Stimulated activated naive CD4-positive, alpha-beta T cell (primary cell): Measurements from ENCODE around the gene MCF2L.
"Not testable (repeated sequence)": the region's sequence is repeated elsewhere in the genome, so short reads cannot be mapped to it uniquely, and the experiment has no call there.

Source experiments
- DNase-seq, 6 experiments: peaks; one replicate each; lab custom pipeline; 2025; lab: John Stamatoyannopoulos, UW

The MCF2L gene

DNA sequence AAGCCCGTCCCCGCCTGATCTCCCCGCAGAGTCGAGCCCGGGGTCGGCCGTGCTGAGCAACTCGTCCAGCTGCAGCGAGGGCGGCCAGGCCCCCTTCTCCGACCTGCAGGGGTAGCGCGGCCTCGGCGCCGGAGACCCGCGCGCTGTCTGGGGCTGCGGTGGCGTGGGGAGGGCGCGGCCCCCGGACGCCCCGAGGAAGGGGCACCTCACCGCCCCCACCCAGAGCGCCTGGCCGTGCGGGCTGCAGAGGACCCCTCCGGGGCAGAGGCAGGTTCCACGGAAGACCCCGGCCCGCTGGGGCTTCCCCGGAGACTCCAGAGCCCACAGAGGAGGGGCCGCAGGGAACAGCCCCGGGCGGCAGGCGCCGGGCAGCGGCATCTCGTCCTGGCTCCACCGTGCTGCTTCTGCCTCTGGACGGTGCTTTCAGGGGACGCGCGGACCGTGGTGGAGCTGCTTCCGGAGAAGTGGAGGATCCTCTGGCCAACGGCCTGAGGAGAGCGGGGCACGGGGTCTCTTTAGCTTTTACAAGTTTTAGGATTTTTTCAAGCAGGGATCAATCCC is 127.8 kb downstream of the MCF2L start:
- DNase-seq, result no peak

DNA sequence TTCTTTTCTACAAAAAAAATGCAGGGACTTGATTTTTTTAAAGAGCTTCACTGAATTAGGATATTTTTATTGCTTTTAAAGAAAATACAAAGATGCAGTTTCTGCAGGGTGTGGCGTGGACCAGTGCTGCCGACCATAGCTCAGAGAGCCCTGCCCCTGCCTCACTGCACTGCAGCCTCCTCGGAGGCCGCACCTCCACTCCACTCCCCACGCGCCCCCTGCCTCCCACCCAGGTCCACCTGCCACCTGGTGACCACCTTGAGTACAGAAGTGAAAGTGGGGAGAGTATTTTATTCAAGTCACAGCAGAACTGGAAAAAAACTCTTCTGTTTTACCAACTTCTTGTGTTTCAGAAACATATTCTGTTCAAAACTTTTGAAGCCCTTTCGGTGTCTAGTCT is 128.6 kb downstream of the MCF2L start:
- DNase-seq, result no peak

GRCh38 chr13:113098162-113098732 is 129.2 kb downstream of the MCF2L start:
- no peak for DNase-seq

DNA sequence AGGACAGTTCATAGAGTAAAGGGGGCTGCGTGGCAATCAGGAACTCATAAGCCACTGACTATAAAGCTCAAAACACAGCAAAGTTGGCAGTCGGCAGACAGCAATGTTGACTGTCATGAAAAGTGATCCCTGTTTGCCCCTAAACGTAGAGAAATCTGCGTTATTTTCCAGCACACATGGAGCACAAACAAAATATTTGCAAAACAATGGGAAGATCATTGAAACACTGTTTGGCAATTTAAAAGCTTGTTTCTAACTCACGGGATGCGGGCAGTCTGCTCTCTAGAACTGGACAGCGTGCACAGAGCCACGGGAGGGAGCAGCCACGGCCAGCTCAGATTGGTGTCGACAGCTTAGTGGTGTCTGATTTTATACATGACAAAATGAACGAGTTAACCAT is 130.1 kb downstream of the MCF2L start:
- DNase-seq, result no peak

DNA sequence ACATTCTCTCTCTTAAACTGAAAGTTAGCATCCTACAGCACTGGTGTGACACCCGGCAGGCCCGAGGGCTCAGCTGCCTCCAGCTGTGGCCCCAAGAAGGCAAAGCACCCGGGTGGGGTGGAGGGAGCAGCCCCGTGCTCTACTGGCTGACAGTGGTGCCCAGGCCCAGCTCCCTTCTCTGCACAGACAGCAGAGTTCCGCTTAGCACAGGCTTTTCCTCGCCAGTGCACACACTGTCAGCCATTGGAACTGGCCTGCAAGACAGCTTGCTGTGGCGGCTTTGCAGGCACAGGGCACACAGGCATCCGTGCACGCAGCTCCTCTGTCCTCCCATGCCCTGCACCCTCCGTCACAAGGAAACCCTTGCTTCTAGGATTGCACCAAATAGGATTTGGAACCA is 133.3 kb downstream of the MCF2L start:
- DNase-seq, result not testable (repeated sequence)

DNA sequence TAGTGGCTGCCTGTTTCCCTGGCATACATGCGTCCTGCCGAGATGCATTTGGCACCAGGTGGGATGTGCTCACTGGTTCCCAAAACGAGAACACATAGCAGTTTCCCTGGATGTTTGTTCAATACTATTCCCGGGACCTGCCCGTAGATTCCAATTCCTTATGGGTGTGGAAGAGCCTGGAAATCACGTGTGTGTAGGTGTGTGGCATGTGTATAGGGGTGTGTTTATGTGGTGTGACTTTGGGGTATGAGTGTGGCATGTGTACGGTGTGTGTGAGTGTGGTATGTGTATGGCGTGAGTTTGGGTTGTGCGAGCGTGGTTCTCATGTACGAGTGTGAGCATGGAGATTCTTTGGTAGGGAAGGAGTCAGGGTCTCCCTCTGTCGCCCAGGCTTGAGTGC is 133.7 kb downstream of the MCF2L start:
- DNase-seq, result no peak

GRCh38 chr13:113103646-113104045 is 134.6 kb downstream of the MCF2L start:
- DNase-seq, result no peak

DNA sequence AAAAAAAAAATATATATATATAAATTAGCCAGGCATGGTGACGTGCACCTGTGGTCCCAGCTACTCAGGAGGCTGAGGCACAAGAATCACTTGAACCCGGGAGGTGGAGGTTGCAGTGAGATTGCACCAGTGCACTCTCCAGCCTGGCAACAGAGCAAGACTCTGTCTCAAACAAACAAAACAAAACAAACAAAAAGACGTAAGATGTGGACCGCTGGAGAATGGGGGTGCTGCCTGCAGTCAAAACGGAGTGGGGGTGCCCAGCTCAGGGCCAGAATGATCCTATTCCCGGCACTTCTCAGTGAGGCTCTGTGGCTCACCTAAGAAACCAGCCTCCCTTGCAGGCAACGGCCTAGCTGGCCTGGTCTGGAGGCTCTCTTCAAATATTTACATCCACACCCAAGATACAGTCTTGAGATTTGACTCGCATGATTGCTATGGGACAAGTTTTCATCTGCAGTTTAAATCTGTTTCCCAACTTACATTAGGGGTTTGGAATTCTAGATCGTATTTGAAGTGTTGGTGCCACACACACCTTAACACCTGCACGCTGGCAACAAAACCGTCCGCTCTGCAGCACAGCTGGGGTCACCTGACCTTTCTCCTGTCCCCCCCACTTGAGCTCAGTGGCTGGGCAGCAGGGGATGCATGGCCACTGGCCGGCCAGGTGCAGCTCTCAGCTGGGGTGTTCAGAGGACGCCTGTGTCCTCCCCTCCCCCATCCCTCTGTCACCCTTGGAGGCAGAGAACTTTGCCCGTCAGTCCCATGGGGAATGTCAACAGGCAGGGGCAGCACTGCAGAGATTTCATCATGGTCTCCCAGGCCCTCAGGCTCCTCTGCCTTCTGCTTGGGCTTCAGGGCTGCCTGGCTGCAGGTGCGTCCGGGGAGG is 136.3 kb downstream of the MCF2L start, which contains the start of gene F7:
F7 (plus strand) TSS at position 760 of the 889 bp plus-strand sequence; CDS start at position 811, 51 bp downstream.
- no peak for DNase-seq

DNA sequence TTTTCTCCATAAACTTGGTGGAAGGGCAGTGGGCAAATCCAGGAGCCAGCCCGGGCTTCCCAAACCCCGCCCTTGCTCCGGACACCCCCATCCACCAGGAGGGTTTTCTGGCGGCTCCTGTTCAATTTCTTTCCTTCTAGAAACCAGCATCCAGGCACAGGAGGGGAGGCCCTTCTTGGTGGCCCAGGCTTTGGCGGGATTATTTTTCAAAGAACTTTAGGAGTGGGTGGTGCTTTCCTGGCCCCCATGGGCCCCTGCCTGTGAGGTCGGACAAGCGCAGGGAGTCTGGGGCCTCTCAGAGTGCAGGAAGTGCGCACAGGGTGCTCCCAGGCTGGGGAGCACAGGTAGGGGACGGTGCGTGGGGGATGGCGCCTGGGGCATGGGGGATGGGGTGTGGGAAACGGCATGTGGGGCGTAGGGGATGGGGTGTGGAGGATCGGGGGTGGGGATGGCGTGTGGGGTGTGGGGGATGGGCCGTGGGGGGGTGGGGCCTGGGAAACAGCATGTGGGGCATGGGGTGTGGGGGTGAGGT is 137.0 kb downstream of the MCF2L start:
- DNase-seq, result no peak

DNA sequence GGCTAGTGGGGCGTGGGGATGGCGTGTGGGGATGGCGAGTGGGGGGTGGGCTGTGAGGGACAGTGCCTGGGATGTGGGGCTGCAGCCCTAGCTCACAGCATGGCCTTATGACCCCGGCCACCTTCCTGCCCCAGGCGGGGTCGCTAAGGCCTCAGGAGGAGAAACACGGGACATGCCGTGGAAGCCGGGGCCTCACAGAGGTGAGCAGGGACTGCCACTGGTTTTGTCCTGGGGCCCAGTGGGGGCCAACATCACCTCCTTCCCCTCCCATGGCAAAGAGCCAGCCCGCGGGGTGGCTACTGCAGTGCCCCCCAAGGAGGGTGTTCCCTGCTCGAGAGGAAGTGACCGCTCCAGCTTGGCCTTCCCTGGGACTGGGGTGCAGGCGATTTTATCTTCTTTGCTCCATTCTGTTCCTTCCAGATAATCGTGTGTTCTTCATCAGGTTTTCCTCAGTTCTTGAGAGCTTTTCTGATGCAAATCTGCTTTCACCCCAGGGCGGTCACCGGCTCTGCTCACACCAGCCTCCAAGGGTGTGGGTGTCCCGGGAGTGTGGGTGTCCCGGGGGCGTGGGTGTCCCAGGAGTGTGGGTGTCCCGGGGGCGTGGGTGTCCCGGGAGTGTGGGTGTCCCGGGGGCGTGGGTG is 137.8 kb downstream of the MCF2L start:
- no peak for DNase-seq

DNA sequence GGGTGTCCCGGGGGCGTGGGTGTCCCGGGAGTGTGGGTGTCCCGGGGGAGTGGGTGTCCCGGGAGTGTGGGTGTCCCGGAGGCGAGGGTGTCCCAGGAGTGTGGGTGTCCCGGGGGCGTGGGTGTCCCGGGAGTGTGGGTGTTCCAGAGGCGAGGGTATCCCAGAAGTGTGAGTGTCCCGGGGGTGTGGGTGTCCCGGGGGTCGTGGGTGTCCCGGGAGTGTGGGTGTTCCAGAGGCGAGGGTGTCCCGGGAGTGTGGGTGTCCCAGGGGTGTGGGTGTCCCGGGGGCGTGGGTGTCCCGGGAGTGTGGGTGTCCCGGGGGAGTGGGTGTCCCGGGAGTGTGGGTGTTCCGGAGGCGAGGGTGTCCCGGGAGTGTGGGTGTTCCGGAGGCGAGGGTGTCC is 139.5 kb downstream of the MCF2L start:
- not testable (repeated sequence) for DNase-seq

DNA sequence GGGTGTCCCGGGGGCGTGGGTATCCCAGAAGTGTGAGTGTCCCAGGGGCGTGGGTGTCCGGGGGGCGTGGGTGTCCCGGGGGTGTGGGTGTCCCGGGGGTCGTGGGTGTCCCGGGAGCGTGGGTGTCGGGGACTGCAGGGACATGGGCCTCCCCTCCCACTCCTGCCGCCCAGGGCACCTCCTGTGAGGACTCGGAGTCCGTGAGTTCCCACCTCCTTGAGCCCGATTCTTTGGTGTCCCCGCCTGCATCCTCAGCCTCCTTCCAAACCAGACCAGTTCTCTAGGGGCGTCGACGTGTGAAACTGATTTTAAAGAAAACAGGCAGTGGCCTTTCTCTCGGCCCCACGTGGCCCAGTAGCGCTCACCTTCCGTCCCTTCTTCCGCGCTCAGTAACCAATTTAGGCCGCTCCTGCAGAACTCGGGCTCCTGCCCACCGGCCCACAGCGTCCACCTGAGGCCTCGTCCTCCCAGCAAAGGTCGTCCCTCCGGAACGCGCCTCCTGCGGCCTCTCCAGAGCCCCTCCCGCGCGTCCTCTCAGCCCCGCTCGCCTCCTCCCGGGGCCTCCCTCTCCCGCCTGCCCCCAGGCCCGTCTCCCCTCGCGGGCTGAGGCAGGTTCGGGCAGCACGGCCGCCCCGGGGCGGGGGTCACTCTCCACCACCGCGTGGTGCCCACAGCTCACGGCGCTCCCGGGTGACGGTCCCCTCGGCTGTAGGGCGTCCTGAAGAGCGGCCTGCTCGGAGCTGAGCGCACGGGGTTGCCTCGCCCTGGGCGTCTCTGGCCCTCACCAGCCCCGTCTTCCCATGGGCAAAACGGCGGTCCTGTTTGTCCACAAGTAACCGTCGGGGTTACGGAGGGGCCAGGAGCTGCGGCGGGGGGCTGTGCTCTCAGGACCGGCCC is 140.4 kb downstream of the MCF2L start:
- DNase-seq, result peak in 1 of 6 experiments; percentile 8

DNA sequence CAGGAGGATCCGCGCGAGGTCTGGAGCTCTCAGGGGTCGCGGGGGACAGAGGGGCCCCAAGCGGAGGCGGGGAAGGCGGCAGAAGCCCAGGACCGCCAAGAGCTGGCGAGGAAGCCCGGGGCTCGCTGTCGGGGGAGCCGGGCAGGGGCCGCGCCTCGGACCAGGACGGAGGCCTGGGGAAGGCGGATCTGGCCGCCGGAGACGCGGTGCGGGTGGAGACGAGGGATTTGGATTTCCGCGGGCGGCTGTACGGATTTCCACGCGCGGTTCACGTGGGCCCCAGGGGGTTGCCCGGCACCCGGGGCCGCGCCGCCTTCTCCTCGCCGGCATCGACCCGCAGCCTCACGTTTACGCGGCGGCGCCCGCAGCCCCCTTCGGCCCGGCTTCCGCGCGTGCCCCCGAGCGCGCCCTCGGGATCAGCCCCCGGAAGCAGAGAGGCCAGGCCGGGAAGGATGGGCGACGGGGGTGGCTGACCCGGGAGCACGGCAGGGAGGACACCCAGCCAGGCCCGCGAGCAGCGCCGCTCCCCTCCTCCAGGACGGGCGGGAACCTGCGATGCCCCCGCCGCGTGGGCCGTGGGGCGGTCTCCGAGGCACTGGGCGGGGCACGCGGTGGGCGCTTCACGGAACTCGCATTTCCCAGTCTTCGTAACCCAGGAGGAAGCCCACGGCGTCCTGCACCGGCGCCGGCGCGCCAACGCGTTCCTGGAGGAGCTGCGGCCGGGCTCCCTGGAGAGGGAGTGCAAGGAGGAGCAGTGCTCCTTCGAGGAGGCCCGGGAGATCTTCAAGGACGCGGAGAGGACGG is 141.2 kb downstream of the MCF2L start:
- DNase-seq, result peak in 2 of 6 experiments; percentile 9 to 16

DNA sequence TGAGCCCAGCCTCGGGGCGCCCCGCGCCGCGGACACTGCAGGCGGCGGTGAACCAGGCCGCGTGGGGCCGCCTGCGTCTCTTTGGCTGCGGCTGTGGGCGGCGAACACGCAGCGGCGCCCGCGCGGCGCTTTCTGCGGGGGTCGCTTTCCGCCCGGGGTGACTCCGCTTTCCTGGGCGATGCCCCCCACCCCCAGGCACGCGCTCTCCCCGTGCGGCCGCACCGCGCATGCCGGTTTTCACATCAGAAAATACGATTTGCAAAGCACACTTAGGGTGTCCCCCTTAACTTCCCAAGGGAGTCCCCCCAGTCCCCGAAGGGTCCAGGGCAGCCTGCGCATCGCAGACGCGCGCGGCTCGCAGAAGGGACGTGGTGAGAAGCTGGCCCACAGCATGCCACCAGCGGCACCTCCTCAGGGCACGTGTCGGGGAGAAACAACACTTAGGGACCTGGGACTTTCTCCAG is 141.9 kb downstream of the MCF2L start:
- DNase-seq, result no peak

- not testable (repeated sequence) for DNase-seq
These were observed 142.8 kb downstream of the MCF2L start for GRCh38 chr13:113111821-113112220.

DNA sequence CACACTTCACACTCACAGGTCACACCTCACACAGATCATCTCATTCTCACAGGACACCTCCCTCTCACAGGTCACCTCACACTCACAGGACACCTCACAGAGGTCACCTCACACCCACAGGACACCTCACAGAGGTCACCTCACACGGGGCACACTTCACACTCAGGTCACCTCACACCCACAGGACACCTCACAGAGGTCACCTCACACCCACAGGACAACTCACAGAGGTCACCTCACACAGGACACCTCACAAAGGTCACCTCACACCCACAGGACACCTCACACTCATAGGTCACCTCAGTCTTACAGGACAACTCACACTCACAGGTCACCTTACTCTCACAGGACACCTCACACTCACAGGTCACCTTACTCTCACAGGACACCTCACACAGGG is 143.5 kb downstream of the MCF2L start:
- DNase-seq, result not testable (repeated sequence)

- DNase-seq, result no peak
These were observed 144.2 kb downstream of the MCF2L start for GRCh38 chr13:113112893-113113845.

DNA sequence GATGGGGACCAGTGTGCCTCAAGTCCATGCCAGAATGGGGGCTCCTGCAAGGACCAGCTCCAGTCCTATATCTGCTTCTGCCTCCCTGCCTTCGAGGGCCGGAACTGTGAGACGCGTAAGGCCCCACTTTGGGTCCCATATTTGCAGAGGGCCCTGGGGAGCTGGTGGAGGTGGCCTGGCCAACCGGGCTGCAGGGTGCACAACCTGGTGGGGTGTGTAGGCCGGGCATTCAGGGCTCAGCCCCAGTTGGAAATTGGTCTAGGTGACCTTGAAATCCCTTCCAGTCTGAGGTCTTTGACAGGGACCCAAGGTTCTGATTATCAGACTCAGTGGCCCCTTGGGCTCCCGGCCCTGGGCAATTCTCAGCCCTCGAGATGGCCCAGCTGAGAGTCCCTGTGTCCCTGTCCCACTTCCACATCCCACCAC is 144.8 kb downstream of the MCF2L start:
- DNase-seq, result no peak
